Panc1 (cell line): ENCODE measurements around the gene ADAMTSL3. TPM values are rescaled to one million over a fixed set of nuclear protein-coding genes. Genes with fewer than 3 reads are reported as not detected.

Experiments
- ATAC-seq: fragments of 200-7000 bp; cut with Tn5 transposase; 2 replicates; pipeline ENCODE4 v1.9.1; 2020; ENCODE audit warnings: mild to moderate bottlenecking, moderate library complexity
- BruUV-seq: library from RNA; stranded (reverse); fragments of 400-500 nt; replicated peaks from 2 replicates; lab custom pipeline; 2021; lab: Mats Ljungman, UMichigan
- CTCF ChIA-PET: fragments of 300-600 bp; sonication (Branson Sonifier 250); formaldehyde crosslinking; loops from one replicate; lab custom pipeline; 2022; ENCODE audit warnings: antibody characterized with exemption; lab: Charles Lee
- POLR2A ChIA-PET: fragments of 300-600 bp; sonication (Branson Sonifier 250); formaldehyde crosslinking; loops from one replicate; lab custom pipeline; 2022; ENCODE audit warnings: antibody characterized with exemption; lab: Charles Lee
- DNase-seq: peaks from one replicate; pipeline ENCODE4 v3.0.0-alpha.2; 2010; ENCODE audit warnings: low read depth, low spot score
- H3K27ac ChIP-seq: 2 replicates; pipeline ENCODE4 v1.5.1; 2011; ENCODE audit warnings: mild to moderate bottlenecking, low read length, inconsistent platforms
- H3K27me3 ChIP-seq: fragments of 200-500 bp; sonication (Bioruptor generic); 2 replicates; pipeline ENCODE4 v1.6.0; 2014; ENCODE audit warnings: low read length, inconsistent platforms; ENCODE audit not compliant: control insufficient read depth, insufficient read depth
- H3K36me3 ChIP-seq: fragments of 200-500 bp; sonication (Bioruptor generic); 2 replicates; pipeline ENCODE4 v1.5.1; 2014; ENCODE audit warnings: inconsistent platforms, mild to moderate bottlenecking, low read length, moderate library complexity; ENCODE audit not compliant: control insufficient read depth, insufficient read depth
- H3K4me1 ChIP-seq: 2 replicates; pipeline ENCODE4 v1.5.1; 2011; ENCODE audit warnings: inconsistent platforms, mild to moderate bottlenecking, low read length, moderate library complexity; ENCODE audit not compliant: control insufficient read depth, insufficient read depth
- H3K4me3 ChIP-seq, 2 experiments: 2 replicates each; pipeline ENCODE4 v1.5.1; 2011 to 2012; ENCODE audit warnings: low read depth in 2 of 2, low read length in 2 of 2, mild to moderate bottlenecking in 2 of 2, inconsistent platforms in 1 of 2, moderate library complexity in 1 of 2
- H3K9me3 ChIP-seq: fragments of 200-500 bp; sonication (Bioruptor generic); 2 replicates; pipeline ENCODE4 v1.5.1; 2014; ENCODE audit warnings: low read depth, mild to moderate bottlenecking, inconsistent platforms, low read length, moderate library complexity; ENCODE audit not compliant: control insufficient read depth, insufficient read depth
- CTCF ChIP-seq: fragments of 450-650 bp; IDR thresholded peaks from 2 replicates; pipeline ENCODE4 v1.5.1; 2017; ENCODE audit warnings: mild to moderate bottlenecking
- POLR2AphosphoS5 ChIP-seq: IDR thresholded peaks from 2 replicates; pipeline ENCODE4 v1.6.1; 2012; ENCODE audit warnings: mild to moderate bottlenecking, low read depth, low read length, moderate library complexity
- REST ChIP-seq, 2 experiments: IDR thresholded peaks; 2 replicates each; pipeline ENCODE4 v1.6.1; 2011 to 2012; ENCODE audit warnings: low read depth in 2 of 2, control low read depth in 1 of 2, low read length in 1 of 2, mild to moderate bottlenecking in 1 of 2, moderate library complexity in 1 of 2; ENCODE audit not compliant: insufficient read depth in 1 of 2
- SIN3A ChIP-seq: IDR thresholded peaks from 2 replicates; pipeline ENCODE4 v1.6.1; 2012; ENCODE audit warnings: low read depth, mild to moderate bottlenecking, low read length, moderate library complexity, borderline replicate concordance; ENCODE audit not compliant: insufficient read depth
- TCF7L2 ChIP-seq: IDR thresholded peaks from 2 replicates; pipeline ENCODE4 v1.6.1; 2011; ENCODE audit warnings: mild to moderate bottlenecking, low read depth, low read length, inconsistent platforms
- in situ Hi-C: cut with HindIII; loops from 2 replicates; pipeline ENCODE4 v1.10.0; 2016; ENCODE audit warnings: low sequenced_read_pairs, low pct_unique_long_range_greater_than_20kb
- intact Hi-C: fragments of 100-400 bp; cut with micrococcal nuclease; formaldehyde crosslinking; loops from one replicate; pipeline ENCODE4 v1.10.0; 2022; ENCODE audit not compliant: unreplicated experiment
- total RNA-seq: library from RNA; stranded (reverse); gene quantifications from one replicate; pipeline ENCODE4 v1.2.1, GENCODE V29; 2021; ENCODE audit not compliant: unreplicated experiment

ADAMTSL3 gene
- total RNA-seq, 1 experiment from 2014 or later: not detected

- Histone ChIP-seq H3K27me3 (no peaks in the 10 kb centered on the region), H3K36me3 (no peaks in the 10 kb centered on the region), H3K4me3 (no peak overlapping the region), H3K27ac (no peak overlapping the region), H3K9me3 (no peaks in the 10 kb centered on the region), H3K4me1 (no peaks in the 10 kb centered on the region)
- no TSS peak for BruUV-seq
- CTCF ChIA-PET: no interaction called here
- ATAC-seq (no peak), DNase-seq (no peak)
- TF ChIP-seq REST (IDR thresholded peaks at IDR 0.05; ENCODE audit: insufficient read depth in 1 of 2, low read depth in 2 of 2, low read length in 1 of 2) (no peak), TCF7L2 (no peak), SIN3A (no peak), CTCF (no peak), POLR2AphosphoS5 (no peak)
- in situ Hi-C loops: no loop called here
- intact Hi-C loops: no loop called here
- POLR2A ChIA-PET: no interaction called here
Observed at GRCh38 chr15:83786336-83786735, 132.4 kb downstream of the ADAMTSL3 start.

- no peak for TF ChIP-seq SIN3A
- no peak for TF ChIP-seq CTCF
- no peak for TF ChIP-seq REST (IDR thresholded peaks at IDR 0.05; ENCODE audit: insufficient read depth in 1 of 2, low read depth in 2 of 2, low read length in 1 of 2)
- TF ChIP-seq POLR2AphosphoS5: no peak
- no peak for TF ChIP-seq TCF7L2
- Histone ChIP-seq H3K9me3 (no peaks in the 10 kb centered on the region), H3K27ac (no peak overlapping the region), H3K4me3 (no peak overlapping the region), H3K4me1 (no peaks in the 10 kb centered on the region), H3K36me3 (no peaks in the 10 kb centered on the region), H3K27me3 (no peaks in the 10 kb centered on the region)
- DNase-seq: no peak
- ChIA-PET CTCF (no interaction called here), POLR2A (no interaction called here)
- no peak for ATAC-seq
- intact Hi-C loops: no loop called here
- no TSS peak for BruUV-seq
- in situ Hi-C loops: no loop called here
Observed at GRCh38 chr15:83793069-83793468, 139.1 kb downstream of the ADAMTSL3 start.
